MM.1S (cell line): ENCODE results near the gene ARMC8.
A peak's percentile ranks its signal among the peaks of the same experiment; 100 is the strongest.

ENCODE experiments used
- DNase-seq: peaks from one replicate; pipeline ENCODE4 v3.0.0-alpha.2; 2015
- H2AFZ ChIP-seq: fragments of 300-600 bp; sonication (generic); 2 replicates; pipeline ENCODE4 v1.6.0; 2016; ENCODE audit warnings: antibody characterized with exemption, low read length
- H3F3A ChIP-seq: fragments of 300-600 bp; sonication (generic); 2 replicates; pipeline ENCODE4 v1.6.1; 2016; ENCODE audit warnings: mild to moderate bottlenecking, antibody characterized with exemption, low read length, moderate library complexity, mixed read lengths; ENCODE audit not compliant: insufficient read depth
- H3K27ac ChIP-seq: fragments of 300-600 bp; sonication (generic); 2 replicates; pipeline ENCODE4 v1.5.1; 2016; ENCODE audit warnings: mild to moderate bottlenecking, low read length
- H3K27me3 ChIP-seq: fragments of 300-600 bp; sonication (generic); replicated peaks from 2 replicates; pipeline ENCODE4 v1.6.0; 2016; ENCODE audit warnings: low read length; ENCODE audit not compliant: insufficient read depth
- H3K36me3 ChIP-seq: fragments of 300-600 bp; sonication (generic); replicated peaks from 2 replicates; pipeline ENCODE4 v1.6.1; 2016; ENCODE audit warnings: mild to moderate bottlenecking, low read length, mixed read lengths; ENCODE audit not compliant: insufficient read depth
- H3K4me1 ChIP-seq: fragments of 300-600 bp; sonication (generic); 2 replicates; pipeline ENCODE4 v1.6.1; 2016; ENCODE audit warnings: low read length, mixed read lengths
- H3K4me2 ChIP-seq: fragments of 300-600 bp; sonication (generic); 2 replicates; pipeline ENCODE4 v1.6.0; 2016; ENCODE audit warnings: low read depth, low read length
- H3K4me3 ChIP-seq: fragments of 300-600 bp; sonication (generic); 2 replicates; pipeline ENCODE4 v1.5.1; 2016; ENCODE audit warnings: low read length, mixed read lengths
- H3K79me2 ChIP-seq: fragments of 300-600 bp; sonication (generic); 2 replicates; pipeline ENCODE4 v1.6.1; 2016; ENCODE audit warnings: mixed run types, low read length, mixed read lengths
- H3K9ac ChIP-seq: fragments of 300-600 bp; sonication (generic); 2 replicates; pipeline ENCODE4 v1.6.1; 2016; ENCODE audit warnings: low read length, mixed read lengths
- H3K9me2 ChIP-seq: fragments of 300-600 bp; sonication (generic); replicated peaks from 2 replicates; pipeline ENCODE4 v1.6.1; 2016; ENCODE audit warnings: mild to moderate bottlenecking, low read length, mixed read lengths; ENCODE audit not compliant: insufficient read depth
- H3K9me3 ChIP-seq: fragments of 300-600 bp; sonication (generic); replicated peaks from 2 replicates; pipeline ENCODE4 v1.6.1; 2016; ENCODE audit warnings: mild to moderate bottlenecking, low read length, mixed read lengths; ENCODE audit not compliant: insufficient read depth
- H4K20me1 ChIP-seq: fragments of 300-600 bp; sonication (generic); 2 replicates; pipeline ENCODE4 v1.6.1; 2016; ENCODE audit warnings: mild to moderate bottlenecking, low read length, moderate library complexity, mixed read lengths; ENCODE audit not compliant: insufficient read depth
- EZH2 ChIP-seq: fragments of 300-600 bp; sonication (generic); optimal IDR thresholded peaks from 2 replicates; pipeline ENCODE3; 2017; ENCODE audit warnings: low read depth, mild to moderate bottlenecking, antibody characterized with exemption, low read length, mixed read lengths
- EZH2phosphoT487 ChIP-seq: fragments of 300-600 bp; sonication (generic); IDR thresholded peaks from 2 replicates; pipeline ENCODE4 v1.6.1; 2018; ENCODE audit warnings: antibody characterized with exemption, low read length
- TF ChIP-seq, protein P1 (sequence below): fragments of 300-600 bp; sonication (generic); IDR thresholded peaks from 2 replicates; pipeline ENCODE4 v1.5.1; 2016; ENCODE audit warnings: antibody characterized with exemption, low read length, mixed read lengths

Gene ARMC8

DNA sequence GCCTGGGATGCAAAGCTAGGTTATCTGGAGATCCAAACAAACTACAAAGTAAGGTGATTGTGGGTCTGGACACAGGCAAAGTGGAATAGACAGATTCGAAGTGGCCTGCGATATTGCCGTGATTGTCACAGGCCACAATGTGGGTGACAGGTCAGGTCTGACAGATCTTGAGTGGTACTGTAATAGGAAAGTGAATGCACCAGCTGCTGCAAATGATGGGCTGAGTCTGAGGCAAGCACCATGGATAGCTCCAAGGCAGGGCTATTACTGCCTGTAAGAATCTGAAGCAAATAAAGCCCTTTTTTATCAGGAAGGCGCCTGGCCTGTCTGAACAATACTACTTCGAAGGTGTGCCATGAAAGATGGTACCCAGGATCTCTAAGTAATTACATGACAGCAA lies 10.0 kb downstream of the ARMC8 start:
- H3K9me3 ChIP-seq: no peaks in the 10 kb centered on the region
- no peaks in the 10 kb centered on the region for H3K36me3 ChIP-seq
- peak; percentile 43 for DNase-seq
- H3F3A ChIP-seq: peaks cover 27% of the 10 kb centered on the region
- no peak overlapping the region for H3K9ac ChIP-seq
- no peak overlapping the region for H3K27ac ChIP-seq
- no peaks in the 10 kb centered on the region for H3K27me3 ChIP-seq
- no peak overlapping the region for H3K4me3 ChIP-seq
- no peak overlapping the region for H2AFZ ChIP-seq
- peaks cover 17% of the 10 kb centered on the region for H3K4me1 ChIP-seq
- H4K20me1 ChIP-seq: peaks cover 20% of the 10 kb centered on the region
- no peak overlapping the region for H3K4me2 ChIP-seq
- peaks cover 89% of the 10 kb centered on the region for H3K79me2 ChIP-seq
- TF ChIP-seq EZH2: no peak
- no peaks in the 10 kb centered on the region for H3K9me2 ChIP-seq

- no peak for DNase-seq
- Histone ChIP-seq H3K9ac (no peak overlapping the region), H3F3A (peaks cover 27% of the 10 kb centered on the region), H2AFZ (no peak overlapping the region), H3K9me2 (no peaks in the 10 kb centered on the region), H3K9me3 (no peaks in the 10 kb centered on the region), H3K4me1 (peaks cover 17% of the 10 kb centered on the region), H3K79me2 (peaks cover 91% of the 10 kb centered on the region), H3K27me3 (no peaks in the 10 kb centered on the region), H3K4me2 (no peak overlapping the region), H4K20me1 (peaks cover 20% of the 10 kb centered on the region), H3K36me3 (no peaks in the 10 kb centered on the region), H3K4me3 (no peak overlapping the region), H3K27ac (no peak overlapping the region)
- TF ChIP-seq, protein P1, sequence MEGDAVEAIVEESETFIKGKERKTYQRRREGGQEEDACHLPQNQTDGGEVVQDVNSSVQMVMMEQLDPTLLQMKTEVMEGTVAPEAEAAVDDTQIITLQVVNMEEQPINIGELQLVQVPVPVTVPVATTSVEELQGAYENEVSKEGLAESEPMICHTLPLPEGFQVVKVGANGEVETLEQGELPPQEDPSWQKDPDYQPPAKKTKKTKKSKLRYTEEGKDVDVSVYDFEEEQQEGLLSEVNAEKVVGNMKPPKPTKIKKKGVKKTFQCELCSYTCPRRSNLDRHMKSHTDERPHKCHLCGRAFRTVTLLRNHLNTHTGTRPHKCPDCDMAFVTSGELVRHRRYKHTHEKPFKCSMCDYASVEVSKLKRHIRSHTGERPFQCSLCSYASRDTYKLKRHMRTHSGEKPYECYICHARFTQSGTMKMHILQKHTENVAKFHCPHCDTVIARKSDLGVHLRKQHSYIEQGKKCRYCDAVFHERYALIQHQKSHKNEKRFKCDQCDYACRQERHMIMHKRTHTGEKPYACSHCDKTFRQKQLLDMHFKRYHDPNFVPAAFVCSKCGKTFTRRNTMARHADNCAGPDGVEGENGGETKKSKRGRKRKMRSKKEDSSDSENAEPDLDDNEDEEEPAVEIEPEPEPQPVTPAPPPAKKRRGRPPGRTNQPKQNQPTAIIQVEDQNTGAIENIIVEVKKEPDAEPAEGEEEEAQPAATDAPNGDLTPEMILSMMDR: no peak
- TF ChIP-seq EZH2phosphoT487 (no peak), EZH2 (no peak)
Measured at GRCh38 chr3:138197524-138197923, 10.4 kb downstream of the ARMC8 start.

- Histone ChIP-seq H4K20me1 (peaks cover 20% of the 10 kb centered on the region), H3K27me3 (no peaks in the 10 kb centered on the region), H2AFZ (no peak overlapping the region), H3K9ac (no peak overlapping the region), H3K4me3 (peak overlapping the region; percentile 16; the same call in 1 of the 2 replicates), H3K79me2 (peaks cover 95% of the 10 kb centered on the region), H3K36me3 (no peaks in the 10 kb centered on the region), H3K27ac (no peak overlapping the region), H3K4me2 (peak overlapping the region; percentile 42), H3F3A (peaks cover 27% of the 10 kb centered on the region), H3K9me2 (no peaks in the 10 kb centered on the region), H3K9me3 (no peaks in the 10 kb centered on the region), H3K4me1 (peaks cover 17% of the 10 kb centered on the region)
- TF ChIP-seq EZH2phosphoT487 (no peak), EZH2 (no peak)
- TF ChIP-seq, protein P1: no peak
- DNase-seq: peak; percentile 55
Measured at GRCh38 chr3:138199851-138200250, 12.8 kb downstream of the ARMC8 start.

GRCh38 chr3:138200424-138200823 lies 13.3 kb downstream of the ARMC8 start:
- H3K4me2 ChIP-seq: peak overlapping the region; percentile 42; the same call in 1 of the 2 replicates
- no peaks in the 10 kb centered on the region for H3K9me2 ChIP-seq
- H3K9me3 ChIP-seq: no peaks in the 10 kb centered on the region
- DNase-seq: no peak
- peaks cover 17% of the 10 kb centered on the region for H3K4me1 ChIP-seq
- H3K27ac ChIP-seq: no peak overlapping the region
- no peak overlapping the region for H3K4me3 ChIP-seq
- H4K20me1 ChIP-seq: peaks cover 20% of the 10 kb centered on the region
- H3K27me3 ChIP-seq: no peaks in the 10 kb centered on the region
- TF ChIP-seq EZH2phosphoT487 (no peak), EZH2 (no peak)
- TF ChIP-seq, protein P1: no peak
- H3K9ac ChIP-seq: no peak overlapping the region
- no peaks in the 10 kb centered on the region for H3K36me3 ChIP-seq
- no peak overlapping the region for H2AFZ ChIP-seq
- peaks cover 95% of the 10 kb centered on the region for H3K79me2 ChIP-seq
- peaks cover 27% of the 10 kb centered on the region for H3F3A ChIP-seq
